H1 (cell line): ENCODE results near the gene MCMBP. TPM values are rescaled to one million over a fixed set of nuclear protein-coding genes. Genes with fewer than 3 reads are reported as not detected.

Experiments
- CTCF ChIA-PET: fragments of 300-600 bp; sonication (Branson Sonifier 250); formaldehyde crosslinking; loops from one replicate; lab custom pipeline; 2021; ENCODE audit not compliant: partially characterized antibody; lab: Charles Lee
- POLR2A ChIA-PET: fragments of 300-600 bp; sonication (Branson Sonifier 250); formaldehyde crosslinking; loops from one replicate; lab custom pipeline; 2021; ENCODE audit warnings: inconsistent platforms; ENCODE audit not compliant: partially characterized antibody; lab: Charles Lee
- DNase-seq, 2 experiments: peaks; one replicate each; pipeline versions ENCODE4 v3.0.0 to v3.0.0-alpha.2; 2010 to 2022; ENCODE audit warnings: low spot score in 2 of 2, low read depth in 1 of 2, mixed read lengths in 1 of 2
- FAIRE-seq: peaks from 2 replicates; lab custom pipeline; 2011; peaks lifted over from hg19 to GRCh38; lab: Jason Lieb, UNC
- H2AFZ ChIP-seq: 2 replicates; pipeline ENCODE4 v1.8.1; 2012; ENCODE audit warnings: low read length, inconsistent platforms
- H2AK5ac ChIP-seq: 2 replicates; pipeline ENCODE4 v1.6.1; 2013; ENCODE audit warnings: low read depth, low read length
- H2BK120ac ChIP-seq: replicated peaks from 2 replicates; pipeline ENCODE3; 2013; ENCODE audit warnings: low read depth, low read length, inconsistent platforms
- H2BK12ac ChIP-seq: 2 replicates; pipeline ENCODE4 v1.6.1; 2013; ENCODE audit warnings: low read depth, low read length
- H2BK15ac ChIP-seq: 2 replicates; pipeline ENCODE4 v1.6.1; 2013; ENCODE audit warnings: low read length
- H2BK20ac ChIP-seq: 2 replicates; pipeline ENCODE4 v1.6.1; 2013; ENCODE audit warnings: low read length
- H2BK5ac ChIP-seq: 2 replicates; pipeline ENCODE4 v1.6.1; 2013; ENCODE audit warnings: low read depth, low read length
- H3K14ac ChIP-seq: 2 replicates; pipeline ENCODE4 v1.6.1; 2013; ENCODE audit warnings: inconsistent platforms; ENCODE audit not compliant: insufficient read length
- H3K18ac ChIP-seq: 2 replicates; pipeline ENCODE4 v1.6.1; 2013; ENCODE audit warnings: low read length; ENCODE audit errors: extremely low read depth
- H3K23ac ChIP-seq: 2 replicates; pipeline ENCODE4 v1.6.1; 2013; ENCODE audit warnings: inconsistent platforms; ENCODE audit not compliant: insufficient read length
- H3K23me2 ChIP-seq: 2 replicates; pipeline ENCODE4 v1.6.1; 2013; ENCODE audit warnings: low read depth, low read length
- H3K27ac ChIP-seq: 2 replicates; pipeline ENCODE4 v1.6.1; 2011; ENCODE audit warnings: low read depth, low read length, inconsistent platforms
- H3K27me3 ChIP-seq, 4 experiments: replicated peaks in 1 of 4; 1 replicate in 1 of 4; 2 replicates in 3 of 4; pipeline versions ENCODE4 v1.6.1 to v1.8.1; 2011 to 2013; ENCODE audit warnings: low read length in 3 of 4, mild to moderate bottlenecking in 3 of 4, inconsistent platforms in 2 of 4, mixed read lengths in 2 of 4, moderate library complexity in 1 of 4; ENCODE audit not compliant: control insufficient read depth in 3 of 4, insufficient read depth in 3 of 4; ENCODE audit errors: extremely low read depth in 1 of 4
- H3K36me3 ChIP-seq, 4 experiments: 2 replicates each; pipeline versions ENCODE4 v1.6.1 to v1.8.1; 2011 to 2013; ENCODE audit warnings: mild to moderate bottlenecking in 4 of 4, low read length in 3 of 4, moderate library complexity in 2 of 4, control low read depth in 1 of 4, inconsistent platforms in 1 of 4; ENCODE audit not compliant: insufficient read depth in 4 of 4, control insufficient read depth in 2 of 4
- H3K4ac ChIP-seq: replicated peaks from 2 replicates; pipeline ENCODE3; 2013; ENCODE audit warnings: low read length, low read depth, mixed read lengths, inconsistent platforms; ENCODE audit not compliant: insufficient read length
- H3K4me1 ChIP-seq, 4 experiments: replicated peaks in 1 of 4; 1 replicate in 1 of 4; 2 replicates in 3 of 4; pipeline versions ENCODE4 v1.6.1 to v1.8.1; 2011 to 2013; ENCODE audit warnings: low read length in 3 of 4, inconsistent platforms in 2 of 4, mixed read lengths in 1 of 4; ENCODE audit not compliant: insufficient read depth in 4 of 4, control insufficient read depth in 3 of 4
- H3K4me2 ChIP-seq, 2 experiments: 2 replicates each; pipeline versions ENCODE4 v1.6.1 to v1.8.1; 2011 to 2013; ENCODE audit warnings: low read depth in 2 of 2, low read length in 2 of 2, control low read depth in 1 of 2, inconsistent platforms in 1 of 2, mild to moderate bottlenecking in 1 of 2; ENCODE audit not compliant: insufficient read depth in 1 of 2
- H3K4me3 ChIP-seq, 4 experiments: fragments of 200-600, 300-600 bp in 1 of 4; sonication (generic), shearing (Covaris generic), sonication (Bioruptor Twin) in 1 of 4; 2 replicates each; pipeline versions ENCODE4 v1.5.1 to v1.8.1; 2011 to 2016; ENCODE audit warnings: low read length in 4 of 4, low read depth in 3 of 4, control low read depth in 2 of 4, inconsistent platforms in 2 of 4, mild to moderate bottlenecking in 2 of 4, mixed read lengths in 1 of 4, moderate library complexity in 1 of 4; ENCODE audit not compliant: insufficient read depth in 2 of 4; ENCODE audit errors: extremely low read depth in 1 of 4
- H3K56ac ChIP-seq: replicated peaks from 2 replicates; pipeline ENCODE3; 2013; ENCODE audit warnings: low read depth, mild to moderate bottlenecking, mixed read lengths, low read length, inconsistent platforms; ENCODE audit not compliant: insufficient read length
- H3K79me1 ChIP-seq: 2 replicates; pipeline ENCODE4 v1.6.1; 2013; ENCODE audit warnings: low read depth, low read length, control low read depth
- H3K79me2 ChIP-seq, 2 experiments: 2 replicates each; pipeline versions ENCODE4 v1.6.1 to v1.8.1; 2012 to 2013; ENCODE audit warnings: low read length in 2 of 2, mild to moderate bottlenecking in 2 of 2, inconsistent platforms in 1 of 2; ENCODE audit not compliant: insufficient read depth in 2 of 2, control insufficient read depth in 1 of 2
- H3K9ac ChIP-seq, 4 experiments: replicated peaks in 1 of 4; 1 replicate in 1 of 4; 2 replicates in 3 of 4; pipeline versions ENCODE4 v1.6.1 to v1.8.1; 2011 to 2013; ENCODE audit warnings: low read depth in 3 of 4, low read length in 3 of 4, control low read depth in 2 of 4, mild to moderate bottlenecking in 2 of 4, moderate library complexity in 2 of 4, inconsistent platforms in 1 of 4; ENCODE audit errors: extremely low read depth in 1 of 4
- H3K9me3 ChIP-seq, 2 experiments: 2 replicates each; pipeline versions ENCODE4 v1.6.1 to v1.8.1; 2012 to 2013; ENCODE audit warnings: mild to moderate bottlenecking in 2 of 2, moderate library complexity in 2 of 2, control low read depth in 1 of 2, inconsistent platforms in 1 of 2, low read depth in 1 of 2, low read length in 1 of 2, mixed read lengths in 1 of 2; ENCODE audit not compliant: insufficient read depth in 2 of 2
- H4K20me1 ChIP-seq, 2 experiments: replicated peaks in 1 of 2; 2 replicates each; pipeline versions ENCODE3 to v1.8.1; 2011 to 2013; ENCODE audit warnings: inconsistent platforms in 2 of 2, low read length in 2 of 2, mild to moderate bottlenecking in 1 of 2; ENCODE audit not compliant: insufficient read depth in 2 of 2, control insufficient read depth in 1 of 2
- H4K5ac ChIP-seq: 2 replicates; pipeline ENCODE4 v1.6.1; 2013; ENCODE audit warnings: low read length, low read depth, mixed read lengths, inconsistent platforms; ENCODE audit not compliant: insufficient read length
- H4K8ac ChIP-seq: 2 replicates; pipeline ENCODE4 v1.8.0; 2013; ENCODE audit warnings: mild to moderate bottlenecking, moderate library complexity, low read length, inconsistent platforms; ENCODE audit not compliant: insufficient read depth; ENCODE audit errors: extremely low read depth
- H4K91ac ChIP-seq: replicated peaks from 2 replicates; pipeline ENCODE3; 2013; ENCODE audit warnings: low read length, mixed read lengths, inconsistent platforms; ENCODE audit not compliant: insufficient read length
- CBX8 ChIP-seq: fragments of 300-800, 300-1000 bp; sonication (generic); IDR thresholded peaks from 2 replicates; pipeline ENCODE4 v1.7.1; 2016; ENCODE audit warnings: low read depth, low read length, borderline replicate concordance
- CEBPB ChIP-seq: IDR thresholded peaks from 2 replicates; pipeline ENCODE4 v1.6.1; 2012; ENCODE audit warnings: low read depth, low read length
- EGR1 ChIP-seq: IDR thresholded peaks from 2 replicates; pipeline ENCODE4 v1.6.1; 2011; ENCODE audit warnings: low read depth, low read length, borderline replicate concordance
- GABPA ChIP-seq: IDR thresholded peaks from 2 replicates; pipeline ENCODE4 v1.6.1; 2011; ENCODE audit warnings: mild to moderate bottlenecking, low read length, moderate library complexity, borderline replicate concordance; ENCODE audit not compliant: insufficient read depth
- KDM5A ChIP-seq: fragments of 200-600 bp; IDR thresholded peaks from 2 replicates; pipeline ENCODE4 v1.7.1; 2012; ENCODE audit warnings: mild to moderate bottlenecking, low read length, inconsistent platforms, mixed read lengths
- RNF2 ChIP-seq: fragments of 200-900, 300-1000 bp; sonication (generic); IDR thresholded peaks from 2 replicates; pipeline ENCODE4 v1.7.1; 2016; ENCODE audit warnings: borderline replicate concordance, low read depth, mild to moderate bottlenecking, antibody characterized with exemption, low read length; ENCODE audit not compliant: poor library complexity, severe bottlenecking; ENCODE audit errors: missing control alignments
- SUZ12 ChIP-seq: fragments of 200-600 bp; sonication (generic); IDR thresholded peaks from 2 replicates; pipeline ENCODE4 v1.6.1; 2012; ENCODE audit warnings: mild to moderate bottlenecking, inconsistent platforms, low read length, moderate library complexity, mixed read lengths
- TEAD4 ChIP-seq: IDR thresholded peaks from 2 replicates; pipeline ENCODE4 v1.6.1; 2012; ENCODE audit warnings: low read depth, low read length, inconsistent platforms, mixed read lengths
- USF2 ChIP-seq: IDR thresholded peaks from 2 replicates; pipeline ENCODE4 v1.6.1; 2011; ENCODE audit warnings: low read length, improper control_type of control experiment
- WGBS, 2 experiments: shearing (Covaris generic) in 1 of 2; methylation state at CpG; one replicate each; pipeline versions ENCODE4 v1.1.6 to v1.1.7; 2013 to 2015; ENCODE audit warnings: low lambda C conversion rate in 2 of 2, mixed read lengths in 2 of 2, inconsistent platforms in 1 of 2, low coverage in 1 of 2, missing lambda C conversion rate in 1 of 2; ENCODE audit not compliant: insufficient replicate concordance in 2 of 2, insufficient coverage in 1 of 2, insufficient read length in 1 of 2; ENCODE audit errors: extremely low coverage in 1 of 2, missing lambda C conversion rate in 1 of 2; 5-methylcytosine and 5-hydroxymethylcytosine counted together
- polyA plus RNA-seq, 7 experiments: library from polyadenylated mRNA; depleted of rRNA in 3 of 7; stranded (reverse) in 5 of 7; unstranded in 2 of 7; fragments of >200 nt in 5 of 7; fragments of 200-250 nt in 2 of 7; gene quantifications; 1 replicate in 5 of 7; 2 replicates in 1 of 7; 4 replicates in 1 of 7; pipeline versions ENCODE4 v1.2.1 to v1.2.3, GENCODE V29; 2011 to 2013; ENCODE audit warnings: missing spikeins in 2 of 7, mixed read lengths in 2 of 7
- total RNA-seq: library from RNA; stranded (reverse); fragmentation: NEBNext Ultra II Directional; extraction: Animal tissue kit (Norgen Biotek cat#: 25700); gene quantifications from 2 replicates; pipeline ENCODE4 v1.2.1, GENCODE V29; 2021
- TF ChIP-seq, protein P1 (sequence below), 3 experiments: IDR thresholded peaks; 1 replicate in 2 of 3; 2 replicates in 1 of 3; pipeline versions ENCODE4 v1.5.1 to v1.6.1; 2011; ENCODE audit warnings: low read length in 3 of 3, mild to moderate bottlenecking in 3 of 3, inconsistent platforms in 2 of 3, low read depth in 1 of 3, moderate library complexity in 1 of 3; ENCODE audit not compliant: insufficient read depth in 1 of 3; ENCODE audit errors: control extremely low read depth in 1 of 3

MCMBP gene
- total and polyA plus RNA-seq, 2 of the 8 experiments (the other 6 are each of a cell fraction or from before 2014, with no cell fraction given): 67.3 to 81.7 TPM

GRCh38 chr10:119832951-119833350 is 39.7 kb downstream of the MCMBP start:
- no peak for FAIRE-seq
- no peaks in the 10 kb centered on the region for H3K4me1 ChIP-seq
- H3K79me2 ChIP-seq: no peaks in the 10 kb centered on the region
- no peaks in the 10 kb centered on the region; the same call in 1 of the 2 replicates for H3K79me1 ChIP-seq
- no peak overlapping the region for H2BK5ac ChIP-seq
- H2BK20ac ChIP-seq: no peak overlapping the region
- no peaks in the 10 kb centered on the region for H3K23me2 ChIP-seq
- H3K18ac ChIP-seq: no peak overlapping the region
- H2BK120ac ChIP-seq: no peak overlapping the region
- no peak overlapping the region for H2AK5ac ChIP-seq
- H4K20me1 ChIP-seq: peaks cover 0 to 2% of the 10 kb centered on the region in 2 experiments
- POLR2A ChIA-PET: interaction anchor here (1.4 to 2.3 kb wide), 2 partner anchors 12 to 14 kb away, joined by 4 to 10 read pairs; no protein-coding TSS in a partner anchor
- H2BK15ac ChIP-seq: no peak overlapping the region
- no peak overlapping the region for H2BK12ac ChIP-seq
- no peak overlapping the region for H3K56ac ChIP-seq
- no peak overlapping the region for H3K4ac ChIP-seq
- no peak overlapping the region for H4K8ac ChIP-seq
- DNase-seq: no peak
- no peak overlapping the region for H3K14ac ChIP-seq
- H3K23ac ChIP-seq: no peak overlapping the region
- no peaks in the 10 kb centered on the region for H3K9me3 ChIP-seq
- 91% methylated on average over 2 of the region's 2 CpGs; no CpG with 5 or more reads in 1 of the 2 experiments for WGBS, 2 experiments
- CTCF ChIA-PET: interaction anchor here (0.8 to 2.0 kb wide), 2 partner anchors 27 kb away, joined by 3 to 7 read pairs; no protein-coding TSS in a partner anchor
- no peaks in the 10 kb centered on the region for H3K27me3 ChIP-seq
- H4K91ac ChIP-seq: no peak overlapping the region
- H3K27ac ChIP-seq: no peak overlapping the region
- H2AFZ ChIP-seq: no peak overlapping the region
- no peak overlapping the region for H4K5ac ChIP-seq
- no peak overlapping the region for H3K4me3 ChIP-seq
- peaks cover 15 to 89% (median 59%) of the 10 kb centered on the region in 4 experiments for H3K36me3 ChIP-seq
- H3K9ac ChIP-seq: no peak overlapping the region
- H3K4me2 ChIP-seq: no peak overlapping the region
- TF ChIP-seq EGR1 (no peak), SUZ12 (no peak), KDM5A (no peak), CEBPB (no peak), GABPA (no peak), CBX8 (no peak), RNF2 (no peak), USF2 (no peak), TEAD4 (no peak)
- TF ChIP-seq, protein P1, sequence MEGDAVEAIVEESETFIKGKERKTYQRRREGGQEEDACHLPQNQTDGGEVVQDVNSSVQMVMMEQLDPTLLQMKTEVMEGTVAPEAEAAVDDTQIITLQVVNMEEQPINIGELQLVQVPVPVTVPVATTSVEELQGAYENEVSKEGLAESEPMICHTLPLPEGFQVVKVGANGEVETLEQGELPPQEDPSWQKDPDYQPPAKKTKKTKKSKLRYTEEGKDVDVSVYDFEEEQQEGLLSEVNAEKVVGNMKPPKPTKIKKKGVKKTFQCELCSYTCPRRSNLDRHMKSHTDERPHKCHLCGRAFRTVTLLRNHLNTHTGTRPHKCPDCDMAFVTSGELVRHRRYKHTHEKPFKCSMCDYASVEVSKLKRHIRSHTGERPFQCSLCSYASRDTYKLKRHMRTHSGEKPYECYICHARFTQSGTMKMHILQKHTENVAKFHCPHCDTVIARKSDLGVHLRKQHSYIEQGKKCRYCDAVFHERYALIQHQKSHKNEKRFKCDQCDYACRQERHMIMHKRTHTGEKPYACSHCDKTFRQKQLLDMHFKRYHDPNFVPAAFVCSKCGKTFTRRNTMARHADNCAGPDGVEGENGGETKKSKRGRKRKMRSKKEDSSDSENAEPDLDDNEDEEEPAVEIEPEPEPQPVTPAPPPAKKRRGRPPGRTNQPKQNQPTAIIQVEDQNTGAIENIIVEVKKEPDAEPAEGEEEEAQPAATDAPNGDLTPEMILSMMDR (IDR thresholded peaks at IDR 0.05; ENCODE audit: control extremely low read depth in 1 of 3, insufficient read depth in 1 of 3, low read depth in 1 of 3, low read length in 3 of 3): no peak
